ENCODE results near the gene PDE10A. TPM values are rescaled to one million over a fixed set of nuclear protein-coding genes. Genes with fewer than 3 reads are reported as not detected.

The PDE10A gene
- total RNA-seq, 1 experiment from 2014 or later = 2.1 TPM

- no TSS peak for BruUV-seq (replicated peaks)
These were observed 258.3 kb downstream of the PDE10A start for GRCh38 chr6:165404697-165405096.

GRCh38 chr6:165404296-165404695 is 258.7 kb downstream of the PDE10A start:
- H3K4me3 ChIP-seq (ENCODE audit: low read length) = no peak overlapping the region
- CTCF ChIA-PET = no interaction called here
- H3K9me2 ChIP-seq (replicated peaks; ENCODE audit: low read length) = no peaks in the 10 kb centered on the region
- intact Hi-C loops (cut with micrococcal nuclease) = no loop called here
- POLR2A ChIA-PET (ENCODE audit: unreplicated experiment) = no interaction called here
- H3F3A ChIP-seq (ENCODE audit: low read length, unreplicated experiment) = no peaks in the 10 kb centered on the region
- no peaks in the 10 kb centered on the region for H3K27me3 ChIP-seq (ENCODE audit: low read length)
- ATAC-seq (no peak), DNase-seq (no peak)
- H2AFZ ChIP-seq (ENCODE audit: low read length) = no peak overlapping the region
- H3K9me3 ChIP-seq (ENCODE audit: low read length) = no peaks in the 10 kb centered on the region
- H3K27ac ChIP-seq (ENCODE audit: low read length) = no peak overlapping the region
- H3K36me3 ChIP-seq (ENCODE audit: low read depth, low read length) = no peaks in the 10 kb centered on the region
- no peak overlapping the region for H3K4me2 ChIP-seq (ENCODE audit: low read length)
- H3K9ac ChIP-seq (ENCODE audit: low read length) = no peak overlapping the region
- no TSS peak for BruUV-seq (replicated peaks)
- no peaks in the 10 kb centered on the region for H3K4me1 ChIP-seq (ENCODE audit: insufficient read depth, low read length)
- no peaks in the 10 kb centered on the region for H4K20me1 ChIP-seq (ENCODE audit: low read length)
- TF ChIP-seq CTCF (conservative IDR thresholded peaks at IDR 0.05; ENCODE audit: low read depth, low read length) = no peak
- TF ChIP-seq EZH2 (IDR thresholded peaks at IDR 0.05; ENCODE audit: low read length, unreplicated experiment) = no peak
- TF ChIP-seq EZH2phosphoT487 (IDR thresholded peaks at IDR 0.05; ENCODE audit: borderline replicate concordance, low read length) = no peak
- no peaks in the 10 kb centered on the region for H3K79me2 ChIP-seq (ENCODE audit: low read length)

More at GRCh38 chr6:165404697-165405096, 258.3 kb downstream of the PDE10A start:
- DNase-seq (no peak), ATAC-seq (no peak)
- Histone ChIP-seq H2AFZ (ENCODE audit: low read length) (no peak overlapping the region), H3K9me2 (replicated peaks; ENCODE audit: low read length) (no peaks in the 10 kb centered on the region), H3K27me3 (ENCODE audit: low read length) (no peaks in the 10 kb centered on the region), H3K36me3 (ENCODE audit: low read depth, low read length) (no peaks in the 10 kb centered on the region), H3K27ac (ENCODE audit: low read length) (no peak overlapping the region), H3K9ac (ENCODE audit: low read length) (no peak overlapping the region), H3K79me2 (ENCODE audit: low read length) (no peaks in the 10 kb centered on the region), H3K4me3 (ENCODE audit: low read length) (no peak overlapping the region), H4K20me1 (ENCODE audit: low read length) (no peaks in the 10 kb centered on the region), H3K4me1 (ENCODE audit: insufficient read depth, low read length) (no peaks in the 10 kb centered on the region), H3K4me2 (ENCODE audit: low read length) (no peak overlapping the region), H3F3A (ENCODE audit: low read length, unreplicated experiment) (no peaks in the 10 kb centered on the region), H3K9me3 (ENCODE audit: low read length) (no peaks in the 10 kb centered on the region)
- ChIA-PET CTCF (no interaction called here), POLR2A (ENCODE audit: unreplicated experiment) (no interaction called here)
- TF ChIP-seq EZH2phosphoT487 (IDR thresholded peaks at IDR 0.05; ENCODE audit: borderline replicate concordance, low read length) = no peak
- no peak for TF ChIP-seq CTCF (conservative IDR thresholded peaks at IDR 0.05; ENCODE audit: low read depth, low read length)
- TF ChIP-seq EZH2 (IDR thresholded peaks at IDR 0.05; ENCODE audit: low read length, unreplicated experiment) = no peak
- intact Hi-C loops (cut with micrococcal nuclease) = no loop called here

GRCh38 chr6:165403006-165403595 is 259.9 kb downstream of the PDE10A start:
- ATAC-seq (no peak), DNase-seq (no peak)
- Histone ChIP-seq H3K79me2 (ENCODE audit: low read length) (no peaks in the 10 kb centered on the region), H3K4me1 (ENCODE audit: insufficient read depth, low read length) (no peaks in the 10 kb centered on the region), H3K9ac (ENCODE audit: low read length) (no peak overlapping the region), H4K20me1 (ENCODE audit: low read length) (no peaks in the 10 kb centered on the region), H3K9me2 (replicated peaks; ENCODE audit: low read length) (no peaks in the 10 kb centered on the region), H3K4me2 (ENCODE audit: low read length) (no peak overlapping the region), H3K9me3 (ENCODE audit: low read length) (no peaks in the 10 kb centered on the region), H3F3A (ENCODE audit: low read length, unreplicated experiment) (no peaks in the 10 kb centered on the region), H3K4me3 (ENCODE audit: low read length) (no peak overlapping the region), H3K27me3 (ENCODE audit: low read length) (no peaks in the 10 kb centered on the region), H3K36me3 (ENCODE audit: low read depth, low read length) (no peaks in the 10 kb centered on the region), H3K27ac (ENCODE audit: low read length) (no peak overlapping the region), H2AFZ (ENCODE audit: low read length) (no peak overlapping the region)
- intact Hi-C loops (cut with micrococcal nuclease) = no loop called here
- no TSS peak for BruUV-seq (replicated peaks)
- TF ChIP-seq EZH2 (IDR thresholded peaks at IDR 0.05; ENCODE audit: low read length, unreplicated experiment) = no peak
- TF ChIP-seq EZH2phosphoT487 (IDR thresholded peaks at IDR 0.05; ENCODE audit: borderline replicate concordance, low read length) = no peak
- TF ChIP-seq CTCF (conservative IDR thresholded peaks at IDR 0.05; ENCODE audit: low read depth, low read length) = no peak
- ChIA-PET POLR2A (ENCODE audit: unreplicated experiment) (no interaction called here), CTCF (no interaction called here)

All from PC-3 (cell line).